ENCODE results near the gene SLC4A4. TPM values are rescaled to one million over a fixed set of nuclear protein-coding genes. Genes with fewer than 3 reads are reported as not detected.

SLC4A4 gene
- 61.1 TPM for total RNA-seq

GRCh38 chr4:71338846-71339593 is at the start of gene SLC4A4:
SLC4A4 (plus strand) TSS chr4:71339020.

All from diencephalon (tissue), 1 donor.